Muscle layer of duodenum (tissue), 2 donors: ENCODE data around the gene PRKAA1.
"Not testable (repeated sequence)": the region's sequence is repeated elsewhere in the genome, so short reads cannot be mapped to it uniquely, and the experiment has no call there.

Experiments
- H3K27ac ChIP-seq: one replicate; pipeline ENCODE4 v1.7.0; 2013; ENCODE audit warnings: mild to moderate bottlenecking, low read length
- H3K27me3 ChIP-seq: one replicate; pipeline ENCODE4 v1.7.0; 2013; ENCODE audit warnings: low read depth, mild to moderate bottlenecking, control low read depth, low read length
- H3K36me3 ChIP-seq, 2 donors: one replicate each; pipeline ENCODE4 v1.7.0; 2013; ENCODE audit warnings: low read length in 2 of 2, control low read depth in 1 of 2, mild to moderate bottlenecking in 1 of 2; ENCODE audit not compliant: insufficient read depth in 2 of 2, control insufficient read depth in 1 of 2
- H3K4me1 ChIP-seq, 2 donors: one replicate each; pipeline ENCODE4 v1.7.0; 2013; ENCODE audit warnings: low read length in 2 of 2, mild to moderate bottlenecking in 2 of 2, control low read depth in 1 of 2, moderate library complexity in 1 of 2; ENCODE audit not compliant: insufficient read depth in 2 of 2, control insufficient read depth in 1 of 2
- H3K4me3 ChIP-seq, 2 donors: one replicate each; pipeline ENCODE4 v1.7.0; 2013; ENCODE audit warnings: low read length in 2 of 2, low read depth in 1 of 2, mild to moderate bottlenecking in 1 of 2
- H3K9me3 ChIP-seq, 2 donors: one replicate each; pipeline ENCODE4 v1.7.0; 2013; ENCODE audit warnings: low read length in 2 of 2, control low read depth in 1 of 2, mild to moderate bottlenecking in 1 of 2; ENCODE audit not compliant: control insufficient read depth in 1 of 2
- donor health status: healthy.

The PRKAA1 gene

GRCh38 chr5:40790947-40791593, 7.1 kb downstream of the PRKAA1 start:
- Histone ChIP-seq H3K27me3 (no peaks in the 10 kb centered on the region), H3K36me3 (peaks cover 0 to 9% of the 10 kb centered on the region in 2 donors), H3K9me3 (no peaks in the 10 kb centered on the region), H3K27ac (no peak overlapping the region), H3K4me1 (peaks cover 3 to 11% of the 10 kb centered on the region in 2 donors), H3K4me3 (no peak overlapping the region)

GRCh38 chr5:40788941-40789340, 9.2 kb downstream of the PRKAA1 start:
- H3K36me3 ChIP-seq, H3K27me3 ChIP-seq, H3K9me3 ChIP-seq, H3K4me3 ChIP-seq, H3K27ac ChIP-seq, H3K4me1 ChIP-seq: not testable (repeated sequence)

GRCh38 chr5:40787986-40788385, 10.2 kb downstream of the PRKAA1 start:
- Histone ChIP-seq H3K27me3 (no peaks in the 10 kb centered on the region), H3K4me1 (peaks cover 0 to 7% of the 10 kb centered on the region in 2 donors), H3K27ac (no peak overlapping the region), H3K4me3 (no peak overlapping the region), H3K36me3 (peaks cover 0 to 9% of the 10 kb centered on the region in 2 donors), H3K9me3 (no peaks in the 10 kb centered on the region)

GRCh38 chr5:40786664-40787063, 11.5 kb downstream of the PRKAA1 start:
- not testable (repeated sequence) for H3K4me3 ChIP-seq, H3K9me3 ChIP-seq, H3K27me3 ChIP-seq, H3K27ac ChIP-seq, H3K36me3 ChIP-seq
- H3K4me1 ChIP-seq, result peaks cover 8 to 10% of the 10 kb centered on the region in 2 donors

GRCh38 chr5:40784916-40785315, 13.3 kb downstream of the PRKAA1 start:
- Histone ChIP-seq H3K4me3 (no peak overlapping the region), H3K4me1 (peaks cover 6 to 8% of the 10 kb centered on the region in 2 donors)

GRCh38 chr5:40784027-40784653, 14.0 kb downstream of the PRKAA1 start:
- Histone ChIP-seq H3K27ac (no peak overlapping the region), H3K9me3 (no peaks in the 10 kb centered on the region), H3K27me3 (no peaks in the 10 kb centered on the region), H3K4me3 (no peak overlapping the region), H3K4me1 (peaks cover 6 to 8% of the 10 kb centered on the region in 2 donors), H3K36me3 (peaks cover 0 to 9% of the 10 kb centered on the region in 2 donors)

More at GRCh38 chr5:40784916-40785315, 13.3 kb downstream of the PRKAA1 start:
- H3K9me3 ChIP-seq, result no peaks in the 10 kb centered on the region
- peaks cover 0 to 9% of the 10 kb centered on the region in 2 donors for H3K36me3 ChIP-seq
- H3K27ac ChIP-seq, result no peak overlapping the region
- no peaks in the 10 kb centered on the region for H3K27me3 ChIP-seq

GRCh38 chr5:40781843-40782409, 16.2 kb downstream of the PRKAA1 start:
- H3K27ac ChIP-seq, result no peak overlapping the region
- H3K9me3 ChIP-seq, result no peaks in the 10 kb centered on the region
- no peak overlapping the region for H3K4me3 ChIP-seq
- H3K36me3 ChIP-seq, result no peaks in the 10 kb centered on the region
- H3K4me1 ChIP-seq, result peaks cover 6 to 8% of the 10 kb centered on the region in 2 donors
- no peaks in the 10 kb centered on the region for H3K27me3 ChIP-seq

- Histone ChIP-seq H3K36me3 (peaks cover under 1 to 4% of the 10 kb centered on the region in 2 donors), H3K9me3 (no peaks in the 10 kb centered on the region), H3K27me3 (no peaks in the 10 kb centered on the region), H3K4me3 (no peak overlapping the region), H3K27ac (no peak overlapping the region), H3K4me1 (peaks cover 6 to 13% of the 10 kb centered on the region in 2 donors)
These were observed 17.3 kb downstream of the PRKAA1 start for GRCh38 chr5:40780858-40781257.

GRCh38 chr5:40780199-40780598, 18.0 kb downstream of the PRKAA1 start:
- Histone ChIP-seq H3K36me3 (peaks cover 7 to 10% of the 10 kb centered on the region in 2 donors), H3K4me1 (peaks cover 11 to 13% of the 10 kb centered on the region in 2 donors), H3K9me3 (no peaks in the 10 kb centered on the region), H3K4me3 (no peak overlapping the region), H3K27me3 (no peaks in the 10 kb centered on the region), H3K27ac (no peak overlapping the region)

GRCh38 chr5:40779561-40779960, 18.6 kb downstream of the PRKAA1 start:
- Histone ChIP-seq H3K4me3 (no peak overlapping the region), H3K27me3 (no peaks in the 10 kb centered on the region), H3K4me1 (peaks cover 11 to 13% of the 10 kb centered on the region in 2 donors), H3K27ac (no peak overlapping the region), H3K36me3 (peaks cover 9 to 10% of the 10 kb centered on the region in 2 donors), H3K9me3 (no peaks in the 10 kb centered on the region)

GRCh38 chr5:40778133-40778532, 20.0 kb downstream of the PRKAA1 start:
- Histone ChIP-seq H3K36me3 (peaks cover 14 to 17% of the 10 kb centered on the region in 2 donors), H3K4me3 (no peak overlapping the region), H3K27ac (no peak overlapping the region), H3K27me3 (no peaks in the 10 kb centered on the region), H3K4me1 (peaks cover 11 to 13% of the 10 kb centered on the region in 2 donors), H3K9me3 (no peaks in the 10 kb centered on the region)
